ENCODE measurements around the gene ARHGDIG.

- TF ChIP-seq, protein P1, sequence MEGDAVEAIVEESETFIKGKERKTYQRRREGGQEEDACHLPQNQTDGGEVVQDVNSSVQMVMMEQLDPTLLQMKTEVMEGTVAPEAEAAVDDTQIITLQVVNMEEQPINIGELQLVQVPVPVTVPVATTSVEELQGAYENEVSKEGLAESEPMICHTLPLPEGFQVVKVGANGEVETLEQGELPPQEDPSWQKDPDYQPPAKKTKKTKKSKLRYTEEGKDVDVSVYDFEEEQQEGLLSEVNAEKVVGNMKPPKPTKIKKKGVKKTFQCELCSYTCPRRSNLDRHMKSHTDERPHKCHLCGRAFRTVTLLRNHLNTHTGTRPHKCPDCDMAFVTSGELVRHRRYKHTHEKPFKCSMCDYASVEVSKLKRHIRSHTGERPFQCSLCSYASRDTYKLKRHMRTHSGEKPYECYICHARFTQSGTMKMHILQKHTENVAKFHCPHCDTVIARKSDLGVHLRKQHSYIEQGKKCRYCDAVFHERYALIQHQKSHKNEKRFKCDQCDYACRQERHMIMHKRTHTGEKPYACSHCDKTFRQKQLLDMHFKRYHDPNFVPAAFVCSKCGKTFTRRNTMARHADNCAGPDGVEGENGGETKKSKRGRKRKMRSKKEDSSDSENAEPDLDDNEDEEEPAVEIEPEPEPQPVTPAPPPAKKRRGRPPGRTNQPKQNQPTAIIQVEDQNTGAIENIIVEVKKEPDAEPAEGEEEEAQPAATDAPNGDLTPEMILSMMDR (IDR thresholded peaks at IDR 0.05 in 2 of 3, conservative IDR thresholded peaks at IDR 0.05 in 1 of 3; ENCODE audit: insufficient read depth in 2 of 3, low read depth in 1 of 3, low read length in 3 of 3): no peak
- TF ChIP-seq NFYB (IDR thresholded peaks at IDR 0.05; ENCODE audit: extremely low read depth, insufficient read length): no peak
- no peak for TF ChIP-seq ETV5 (CRISPR knock-in tag; IDR thresholded peaks at IDR 0.05; ENCODE audit: low read depth)
- TF ChIP-seq NR3C1 (CRISPR knock-in tag; IDR thresholded peaks at IDR 0.05): no peak
- TF ChIP-seq TCF7 (IDR thresholded peaks at IDR 0.05; ENCODE audit: borderline replicate concordance): no peak
- no peak for TF ChIP-seq EP300 (IDR thresholded peaks at IDR 0.05; ENCODE audit: low read length)
- TF ChIP-seq MEIS2 (IDR thresholded peaks at IDR 0.05; ENCODE audit: partially characterized antibody): no peak
- no peak for TF ChIP-seq PHF8 (IDR thresholded peaks at IDR 0.05; ENCODE audit: borderline replicate concordance, low read length)
- no peak for TF ChIP-seq EZH2 (IDR thresholded peaks at IDR 0.05; ENCODE audit: borderline replicate concordance, low read depth, low read length)
Measured at GRCh38 chr16:230949-231348, 49.4 kb upstream of the ARHGDIG start.
